Hepatocyte (in vitro differentiated cells): ENCODE data around the gene CACYBP. TPM values are rescaled to one million over a fixed set of nuclear protein-coding genes. Genes with fewer than 3 reads are reported as not detected.

Source experiments
- DNase-seq: peaks from one replicate; pipeline ENCODE4 v3.0.0-alpha.2; 2016; ENCODE audit warnings: low spot score
- H2AFZ ChIP-seq: fragments of 200-600 bp; sonication (generic); 2 replicates; pipeline ENCODE4 v1.6.0; 2016; ENCODE audit warnings: antibody characterized with exemption, mild to moderate bottlenecking
- H3K27ac ChIP-seq: fragments of 200-600 bp; sonication (generic); 2 replicates; pipeline ENCODE4 v1.5.1; 2016; ENCODE audit warnings: mild to moderate bottlenecking
- H3K27me3 ChIP-seq: fragments of 200-600 bp; sonication (generic); 2 replicates; pipeline ENCODE4 v1.6.1; 2016
- H3K36me3 ChIP-seq: fragments of 200-600 bp; sonication (generic); replicated peaks from 2 replicates; pipeline ENCODE4 v1.5.1; 2016; ENCODE audit warnings: low read depth; ENCODE audit not compliant: insufficient read depth
- H3K4me1 ChIP-seq: fragments of 200-600 bp; sonication (generic); 2 replicates; pipeline ENCODE4 v1.5.1; 2016; ENCODE audit warnings: mild to moderate bottlenecking, moderate library complexity; ENCODE audit not compliant: insufficient read depth
- H3K4me2 ChIP-seq: fragments of 200-600 bp; sonication (generic); 2 replicates; pipeline ENCODE4 v1.6.0; 2016
- H3K4me3 ChIP-seq: fragments of 200-600 bp; sonication (generic); 2 replicates; pipeline ENCODE4 v1.5.1; 2016; ENCODE audit warnings: mild to moderate bottlenecking
- H3K79me2 ChIP-seq: fragments of 200-600 bp; sonication (generic); 2 replicates; pipeline ENCODE4 v1.6.0; 2017; ENCODE audit warnings: mild to moderate bottlenecking
- H3K9me2 ChIP-seq: fragments of 200-600 bp; sonication (generic); replicated peaks from 2 replicates; pipeline ENCODE4 v1.6.0; 2017; ENCODE audit warnings: mild to moderate bottlenecking; ENCODE audit not compliant: insufficient read depth
- H3K9me3 ChIP-seq: fragments of 200-600 bp; sonication (generic); 2 replicates; pipeline ENCODE4 v1.5.1; 2016; ENCODE audit warnings: low read depth, mild to moderate bottlenecking
- H4K20me1 ChIP-seq: fragments of 200-600 bp; sonication (generic); 2 replicates; pipeline ENCODE4 v1.6.0; 2016; ENCODE audit warnings: mild to moderate bottlenecking; ENCODE audit not compliant: insufficient read depth, poor library complexity, severe bottlenecking
- CTCF ChIP-seq: fragments of 200-600 bp; sonication (generic); IDR thresholded peaks from 2 replicates; pipeline ENCODE4 v1.5.1; 2016; ENCODE audit warnings: antibody characterized with exemption, mild to moderate bottlenecking; ENCODE audit not compliant: poor library complexity
- EZH2 ChIP-seq: fragments of 200-600 bp; sonication (generic); IDR thresholded peaks from 2 replicates; pipeline ENCODE4 v1.6.1; 2016; ENCODE audit warnings: antibody characterized with exemption, mild to moderate bottlenecking, borderline replicate concordance
- EZH2phosphoT487 ChIP-seq: fragments of 200-600 bp; sonication (generic); IDR thresholded peaks from one replicate; pipeline ENCODE4 v1.6.1; 2018; ENCODE audit warnings: antibody characterized with exemption, mild to moderate bottlenecking, low read depth, moderate library complexity; ENCODE audit not compliant: unreplicated experiment, severe bottlenecking
- WGBS: methylation state at CpG from one replicate; pipeline ENCODE4 v1.1.6; 2016; ENCODE audit warnings: low lambda C conversion rate; ENCODE audit errors: missing lambda C conversion rate; 5-methylcytosine and 5-hydroxymethylcytosine counted together
- polyA plus RNA-seq: library from polyadenylated mRNA; unstranded; fragments of >200 nt; fragmentation: Nextera tagmentation; extraction: Ambion mirVana; gene quantifications from 2 replicates; pipeline ENCODE4 v1.2.1, GENCODE V29; 2016
- total RNA-seq: library from RNA; depleted of rRNA; stranded (reverse); fragments of >200 nt; gene quantifications from 2 replicates; pipeline ENCODE4 v1.2.3, GENCODE V29; 2014

Gene CACYBP
- total and polyA plus RNA-seq, 2 experiments from 2014 or later: 79.6 to 81.7 TPM

GRCh38 chr1:174995121-174995520 is 4.6 kb upstream of the CACYBP start:
- no peak for TF ChIP-seq CTCF
- no peak for TF ChIP-seq EZH2
- TF ChIP-seq EZH2phosphoT487: no peak
- H3K27me3 ChIP-seq: no peaks in the 10 kb centered on the region
- no peaks in the 10 kb centered on the region for H4K20me1 ChIP-seq
- H3K36me3 ChIP-seq: no peaks in the 10 kb centered on the region
- no peak overlapping the region for H3K4me3 ChIP-seq
- no peaks in the 10 kb centered on the region for H3K9me2 ChIP-seq
- H3K4me2 ChIP-seq: no peak overlapping the region
- 66% methylated on average over 3 of the region's 3 CpGs for WGBS
- no peak overlapping the region for H3K27ac ChIP-seq
- H2AFZ ChIP-seq: no peak overlapping the region
- DNase-seq: no peak
- no peaks in the 10 kb centered on the region for H3K9me3 ChIP-seq
- peaks cover 14% of the 10 kb centered on the region for H3K4me1 ChIP-seq
- H3K79me2 ChIP-seq: no peaks in the 10 kb centered on the region

- no peak overlapping the region for H3K27ac ChIP-seq
- DNase-seq: no peak
- no peak overlapping the region for H3K4me2 ChIP-seq
- no peaks in the 10 kb centered on the region for H3K9me2 ChIP-seq
- H3K27me3 ChIP-seq: no peaks in the 10 kb centered on the region
- H3K79me2 ChIP-seq: peaks cover 8% of the 10 kb centered on the region
- peaks cover 14% of the 10 kb centered on the region for H3K4me1 ChIP-seq
- WGBS: 86% methylated on average over 1 of the region's 1 CpG
- no peaks in the 10 kb centered on the region for H3K9me3 ChIP-seq
- peaks cover under 1% of the 10 kb centered on the region for H4K20me1 ChIP-seq
- H3K4me3 ChIP-seq: no peak overlapping the region
- no peaks in the 10 kb centered on the region for H3K36me3 ChIP-seq
- TF ChIP-seq EZH2 (no peak), CTCF (no peak), EZH2phosphoT487 (no peak)
- H2AFZ ChIP-seq: no peak overlapping the region
Measured at GRCh38 chr1:174995916-174996315, 3.8 kb upstream of the CACYBP start.

- peak overlapping the region; percentile 32 for H3K27ac ChIP-seq
- no peaks in the 10 kb centered on the region for H3K9me3 ChIP-seq
- H4K20me1 ChIP-seq: peaks cover 6% of the 10 kb centered on the region
- peaks cover 13% of the 10 kb centered on the region for H3K79me2 ChIP-seq
- peaks cover 14% of the 10 kb centered on the region for H3K4me1 ChIP-seq
- H3K27me3 ChIP-seq: no peaks in the 10 kb centered on the region
- no peak overlapping the region for H2AFZ ChIP-seq
- TF ChIP-seq CTCF (no peak), EZH2 (no peak), EZH2phosphoT487 (no peak)
- no peak overlapping the region for H3K4me3 ChIP-seq
- H3K4me2 ChIP-seq: peak overlapping the region; percentile 79
- WGBS: 52% methylated on average over 1 of the region's 1 CpG
- H3K9me2 ChIP-seq: no peaks in the 10 kb centered on the region
- no peaks in the 10 kb centered on the region for H3K36me3 ChIP-seq
- no peak for DNase-seq
Measured at GRCh38 chr1:174996476-174996875, 3.3 kb upstream of the CACYBP start.

GRCh38 chr1:174997041-174997440 is 2.7 kb upstream of the CACYBP start:
- H4K20me1 ChIP-seq: peaks cover 8% of the 10 kb centered on the region
- H3K27ac ChIP-seq: peak overlapping the region; percentile 32
- H3K79me2 ChIP-seq: peaks cover 19% of the 10 kb centered on the region
- H3K4me1 ChIP-seq: peaks cover 15% of the 10 kb centered on the region
- no peaks in the 10 kb centered on the region for H3K9me3 ChIP-seq
- no peak for DNase-seq
- TF ChIP-seq EZH2 (no peak), EZH2phosphoT487 (no peak), CTCF (no peak)
- H2AFZ ChIP-seq: no peak overlapping the region
- H3K27me3 ChIP-seq: no peaks in the 10 kb centered on the region
- WGBS: 69% methylated on average over 3 of the region's 3 CpGs
- no peak overlapping the region for H3K4me3 ChIP-seq
- no peaks in the 10 kb centered on the region for H3K36me3 ChIP-seq
- H3K4me2 ChIP-seq: peak overlapping the region; percentile 79
- no peaks in the 10 kb centered on the region for H3K9me2 ChIP-seq
